HepG2 (cell line): ENCODE data around the gene SECTM1. TPM values are rescaled to one million over a fixed set of nuclear protein-coding genes. Genes with fewer than 3 reads are reported as not detected.

Experiments used
- CREB1 ChIP-seq, 2 experiments: fragments of 450-650 bp in 1 of 2; IDR thresholded peaks; 2 replicates each; pipeline ENCODE4 v1.6.1; 2016 to 2017; ENCODE audit warnings: control low read depth in 1 of 2, mild to moderate bottlenecking in 1 of 2, missing compliant biosample characterization in 1 of 2, missing genetic modification characterization in 1 of 2
- HOMEZ ChIP-seq: IDR thresholded peaks from 2 replicates; pipeline ENCODE4 v1.6.1; 2016; ENCODE audit warnings: low read depth
- KLF15 ChIP-seq: sonication (generic); formaldehyde crosslinking; IDR thresholded peaks from 2 replicates; pipeline ENCODE4 v1.8.1; 2023; ENCODE audit warnings: borderline replicate concordance, mild to moderate bottlenecking, inconsistent platforms, missing genetic modification reagents, mixed read lengths
- LCORL ChIP-seq, 2 experiments: fragments of 450-650 bp in 1 of 2; sonication (generic) in 1 of 2; formaldehyde crosslinking in 1 of 2; IDR thresholded peaks; 2 replicates each; pipeline versions ENCODE4 v1.5.0 to v1.6.1; 2017 to 2020; ENCODE audit warnings: antibody characterized with exemption in 1 of 2, missing genetic modification reagents in 1 of 2
- LRRFIP1 ChIP-seq: sonication (generic); formaldehyde crosslinking; conservative IDR thresholded peaks from 2 replicates; pipeline ENCODE4 v1.4.0; 2020; ENCODE audit warnings: missing genetic modification reagents
- MYNN ChIP-seq: sonication (generic); formaldehyde crosslinking; IDR thresholded peaks from 2 replicates; pipeline ENCODE4 v1.4.0; 2020; ENCODE audit warnings: mild to moderate bottlenecking, low read depth, missing genetic modification reagents
- PBX3 ChIP-seq: sonication (generic); formaldehyde crosslinking; IDR thresholded peaks from 2 replicates; pipeline ENCODE4 v1.8.1; 2023; ENCODE audit warnings: missing genetic modification reagents, inconsistent platforms, borderline replicate concordance
- RAD51 ChIP-seq: fragments of 450-650 bp; IDR thresholded peaks from 2 replicates; pipeline ENCODE4 v1.6.1; 2016; ENCODE audit warnings: borderline replicate concordance
- SIN3A ChIP-seq: IDR thresholded peaks from 2 replicates; pipeline ENCODE4 v1.6.1; 2011; ENCODE audit warnings: low read depth, mild to moderate bottlenecking, control low read depth, low read length, borderline replicate concordance
- TARDBP ChIP-seq: sonication (generic); formaldehyde crosslinking; IDR thresholded peaks from 2 replicates; pipeline ENCODE4 v1.8.0; 2022; ENCODE audit warnings: mild to moderate bottlenecking, missing genetic modification reagents
- ZBTB38 ChIP-seq: sonication (generic); formaldehyde crosslinking; IDR thresholded peaks from 2 replicates; pipeline ENCODE4 v1.5.1; 2020; ENCODE audit warnings: mild to moderate bottlenecking, missing genetic modification reagents
- ZNF10 ChIP-seq: sonication (generic); formaldehyde crosslinking; IDR thresholded peaks from 2 replicates; pipeline ENCODE4 v1.4.0; 2020; ENCODE audit warnings: mild to moderate bottlenecking, low read depth, missing genetic modification reagents, borderline replicate concordance
- ZNF577 ChIP-seq: sonication (generic); formaldehyde crosslinking; IDR thresholded peaks from 2 replicates; pipeline ENCODE4 v1.4.0; 2020; ENCODE audit warnings: mild to moderate bottlenecking, low read depth, missing genetic modification reagents, borderline replicate concordance
- ZNF687 ChIP-seq: sonication (generic); formaldehyde crosslinking; IDR thresholded peaks from 2 replicates; pipeline ENCODE4 v1.5.1; 2020; ENCODE audit warnings: mild to moderate bottlenecking, missing genetic modification reagents, moderate library complexity
- ZNF761 ChIP-seq: sonication (generic); formaldehyde crosslinking; conservative IDR thresholded peaks from 2 replicates; pipeline ENCODE4 v1.4.0; 2020; ENCODE audit warnings: mild to moderate bottlenecking, missing genetic modification reagents
- ZSCAN20 ChIP-seq: sonication (generic); formaldehyde crosslinking; IDR thresholded peaks from 2 replicates; pipeline ENCODE4 v1.4.0; 2020; ENCODE audit warnings: missing genetic modification reagents, mild to moderate bottlenecking, borderline replicate concordance
- polyA plus RNA-seq, 8 experiments: library from polyadenylated mRNA; depleted of rRNA in 3 of 8; stranded (reverse) in 7 of 8; unstranded in 1 of 8; fragments of >200 nt; fragmentation: Illumina TruSeq in 4 of 8; extraction: Trizol in 4 of 8; gene quantifications; 2 replicates each; pipeline versions ENCODE4 v1.2.1 to v1.2.3, GENCODE V29; 2011 to 2016; ENCODE audit warnings: low read depth in 4 of 8, missing spikeins in 1 of 8, mixed read lengths in 1 of 8; ENCODE audit not compliant: insufficient read depth in 1 of 8
- total RNA-seq, 5 experiments: library from RNA; depleted of rRNA; stranded (reverse); fragments of >200 nt; fragmentation: Illumina TruSeq; extraction: Trizol; gene quantifications; 2 replicates each; pipeline ENCODE4 v1.2.3, GENCODE V29; 2016; ENCODE audit warnings: low read depth in 1 of 5
- TF ChIP-seq, protein P1 (sequence below): sonication (generic); formaldehyde crosslinking; IDR thresholded peaks from 2 replicates; pipeline ENCODE4 v1.8.0; 2022; ENCODE audit warnings: mild to moderate bottlenecking, missing genetic modification reagents, moderate library complexity

Gene SECTM1
- total and polyA plus RNA-seq, 2 of the 13 experiments (the other 11 are each of a cell fraction or from before 2014, with no cell fraction given) = 3.5 to 5.3 TPM

- TF ChIP-seq HOMEZ = no peak
- no peak for TF ChIP-seq CREB1 (IDR thresholded peaks at IDR 0.05)
- no peak for TF ChIP-seq CREB1 (CRISPR knock-in tag; IDR thresholded peaks at IDR 0.05)
- no peak for TF ChIP-seq ZSCAN20 (CRISPR knock-in tag)
- TF ChIP-seq ZNF577 (CRISPR knock-in tag) = no peak
- peak; percentile 94 for TF ChIP-seq TARDBP (CRISPR knock-in tag)
- TF ChIP-seq, protein P1, sequence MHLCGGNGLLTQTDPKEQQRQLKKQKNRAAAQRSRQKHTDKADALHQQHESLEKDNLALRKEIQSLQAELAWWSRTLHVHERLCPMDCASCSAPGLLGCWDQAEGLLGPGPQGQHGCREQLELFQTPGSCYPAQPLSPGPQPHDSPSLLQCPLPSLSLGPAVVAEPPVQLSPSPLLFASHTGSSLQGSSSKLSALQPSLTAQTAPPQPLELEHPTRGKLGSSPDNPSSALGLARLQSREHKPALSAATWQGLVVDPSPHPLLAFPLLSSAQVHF (CRISPR knock-in tag) = no peak
- TF ChIP-seq PBX3 (CRISPR knock-in tag) = no peak
- no peak for TF ChIP-seq MYNN
- peak; percentile 83 for TF ChIP-seq ZNF761 (CRISPR knock-in tag)
- peak; percentile 97 for TF ChIP-seq ZNF687 (CRISPR knock-in tag)
- TF ChIP-seq LRRFIP1 = no peak
- no peak for TF ChIP-seq ZNF10 (CRISPR knock-in tag)
- TF ChIP-seq SIN3A = peak; percentile 64; the same call in 1 of the 2 replicates
- TF ChIP-seq ZBTB38 = peak; percentile 93
- TF ChIP-seq LCORL (IDR thresholded peaks at IDR 0.05) = peak; percentile 94
- peak; percentile 94 for TF ChIP-seq LCORL (CRISPR knock-in tag; IDR thresholded peaks at IDR 0.05)
- TF ChIP-seq RAD51 = no peak
- TF ChIP-seq KLF15 = no peak
Observed at GRCh38 chr17:82330322-82331239, 3.0 kb downstream of the SECTM1 start (continued).
